AG09319 (cell line): ENCODE measurements around the gene C13orf46.

Experiments
- DNase-seq: peaks from one replicate; pipeline ENCODE4 v3.0.0-alpha.2; 2010; ENCODE audit warnings: low read depth; ENCODE audit errors: extremely low read depth
- TF ChIP-seq, protein P1 (sequence below): IDR thresholded peaks from 2 replicates; pipeline ENCODE4 v1.5.1; 2011; ENCODE audit warnings: low read depth, mild to moderate bottlenecking, inconsistent platforms, low read length, moderate library complexity

C13orf46 gene

DNA sequence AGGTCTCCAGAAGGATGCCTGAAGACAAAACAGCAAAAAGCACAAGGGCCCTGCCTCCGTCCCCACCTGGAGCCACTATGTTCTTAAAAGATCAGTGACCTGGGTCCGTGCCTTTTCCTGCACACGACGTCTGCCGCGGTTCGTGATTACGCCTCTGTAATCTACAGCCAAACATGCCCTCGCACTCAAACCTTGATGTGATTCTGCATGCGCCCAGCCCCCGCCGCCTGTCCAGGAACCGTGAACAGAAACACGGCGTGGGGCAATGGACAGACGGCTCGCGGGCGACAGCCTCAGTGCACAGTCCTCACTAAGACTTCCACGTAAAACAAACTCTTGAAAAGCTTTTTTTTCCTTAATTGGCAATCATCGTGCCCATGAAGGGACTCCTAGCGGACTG is 15.5 kb downstream of the C13orf46 start:
- TF ChIP-seq, protein P1, sequence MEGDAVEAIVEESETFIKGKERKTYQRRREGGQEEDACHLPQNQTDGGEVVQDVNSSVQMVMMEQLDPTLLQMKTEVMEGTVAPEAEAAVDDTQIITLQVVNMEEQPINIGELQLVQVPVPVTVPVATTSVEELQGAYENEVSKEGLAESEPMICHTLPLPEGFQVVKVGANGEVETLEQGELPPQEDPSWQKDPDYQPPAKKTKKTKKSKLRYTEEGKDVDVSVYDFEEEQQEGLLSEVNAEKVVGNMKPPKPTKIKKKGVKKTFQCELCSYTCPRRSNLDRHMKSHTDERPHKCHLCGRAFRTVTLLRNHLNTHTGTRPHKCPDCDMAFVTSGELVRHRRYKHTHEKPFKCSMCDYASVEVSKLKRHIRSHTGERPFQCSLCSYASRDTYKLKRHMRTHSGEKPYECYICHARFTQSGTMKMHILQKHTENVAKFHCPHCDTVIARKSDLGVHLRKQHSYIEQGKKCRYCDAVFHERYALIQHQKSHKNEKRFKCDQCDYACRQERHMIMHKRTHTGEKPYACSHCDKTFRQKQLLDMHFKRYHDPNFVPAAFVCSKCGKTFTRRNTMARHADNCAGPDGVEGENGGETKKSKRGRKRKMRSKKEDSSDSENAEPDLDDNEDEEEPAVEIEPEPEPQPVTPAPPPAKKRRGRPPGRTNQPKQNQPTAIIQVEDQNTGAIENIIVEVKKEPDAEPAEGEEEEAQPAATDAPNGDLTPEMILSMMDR: no peak
- DNase-seq: no peak

DNA sequence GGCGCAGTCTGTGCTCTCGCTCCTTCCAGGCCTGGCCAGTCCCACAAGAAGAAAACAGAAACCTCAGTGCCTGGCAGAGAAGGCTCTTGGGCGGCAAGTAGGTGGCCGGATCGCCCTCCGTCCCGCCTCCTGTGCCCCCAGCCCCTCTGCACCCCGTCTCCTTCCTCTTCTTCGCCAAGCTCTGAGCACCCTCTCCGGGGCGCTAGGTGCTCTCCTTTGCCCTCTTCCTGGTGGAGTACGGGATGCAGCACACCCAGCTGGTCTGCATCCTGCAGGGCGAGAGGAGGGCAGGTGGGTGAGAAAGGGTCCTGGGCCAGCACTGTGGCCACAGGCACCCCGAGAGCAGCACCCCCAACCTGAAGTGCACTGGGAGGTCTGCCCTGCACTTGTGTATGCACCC is 17.3 kb downstream of the C13orf46 start:
- TF ChIP-seq, protein P1: no peak
- no peak for DNase-seq

DNA sequence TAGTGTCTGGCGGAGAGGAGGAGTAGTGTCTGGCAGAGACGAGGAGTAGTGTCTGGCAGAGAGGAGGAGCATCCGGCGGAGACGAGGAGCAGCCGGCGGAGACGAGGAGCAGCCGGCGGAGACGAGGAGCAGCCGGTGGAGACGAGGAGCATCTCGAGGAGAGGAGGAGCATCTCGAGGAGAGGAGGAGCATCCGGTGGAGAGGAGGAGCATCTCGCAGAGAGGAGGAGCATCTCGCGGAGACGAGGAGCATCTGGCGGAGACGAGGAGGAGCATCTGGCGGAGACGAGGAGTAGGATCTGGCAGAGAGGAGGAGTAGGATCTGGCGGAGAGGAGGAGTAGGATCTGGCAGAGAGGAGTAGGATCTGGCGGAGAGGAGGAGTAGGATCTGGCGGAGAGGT is 18.2 kb downstream of the C13orf46 start:
- TF ChIP-seq, protein P1: no peak
- DNase-seq: no peak

DNA sequence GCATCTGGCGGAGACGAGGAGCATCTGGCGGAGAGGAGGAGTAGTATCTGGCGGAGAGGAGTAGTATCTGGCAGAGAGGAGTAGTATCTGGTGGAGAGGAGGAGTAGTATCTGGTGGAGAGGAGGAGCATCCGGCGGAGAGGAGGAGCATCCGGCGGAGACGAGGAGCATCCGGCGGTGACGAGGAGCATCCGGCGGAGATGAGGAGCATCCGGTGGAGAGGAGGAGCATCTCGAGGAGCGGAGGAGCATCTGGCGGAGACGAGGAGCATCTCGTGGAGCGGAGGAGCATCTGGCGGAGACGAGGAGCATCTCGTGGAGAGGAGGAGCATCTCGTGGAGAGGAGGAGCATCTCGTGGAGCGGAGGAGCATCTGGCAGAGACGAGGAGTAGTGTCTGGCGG is 18.6 kb downstream of the C13orf46 start:
- no peak for DNase-seq
- TF ChIP-seq, protein P1: no peak

DNA sequence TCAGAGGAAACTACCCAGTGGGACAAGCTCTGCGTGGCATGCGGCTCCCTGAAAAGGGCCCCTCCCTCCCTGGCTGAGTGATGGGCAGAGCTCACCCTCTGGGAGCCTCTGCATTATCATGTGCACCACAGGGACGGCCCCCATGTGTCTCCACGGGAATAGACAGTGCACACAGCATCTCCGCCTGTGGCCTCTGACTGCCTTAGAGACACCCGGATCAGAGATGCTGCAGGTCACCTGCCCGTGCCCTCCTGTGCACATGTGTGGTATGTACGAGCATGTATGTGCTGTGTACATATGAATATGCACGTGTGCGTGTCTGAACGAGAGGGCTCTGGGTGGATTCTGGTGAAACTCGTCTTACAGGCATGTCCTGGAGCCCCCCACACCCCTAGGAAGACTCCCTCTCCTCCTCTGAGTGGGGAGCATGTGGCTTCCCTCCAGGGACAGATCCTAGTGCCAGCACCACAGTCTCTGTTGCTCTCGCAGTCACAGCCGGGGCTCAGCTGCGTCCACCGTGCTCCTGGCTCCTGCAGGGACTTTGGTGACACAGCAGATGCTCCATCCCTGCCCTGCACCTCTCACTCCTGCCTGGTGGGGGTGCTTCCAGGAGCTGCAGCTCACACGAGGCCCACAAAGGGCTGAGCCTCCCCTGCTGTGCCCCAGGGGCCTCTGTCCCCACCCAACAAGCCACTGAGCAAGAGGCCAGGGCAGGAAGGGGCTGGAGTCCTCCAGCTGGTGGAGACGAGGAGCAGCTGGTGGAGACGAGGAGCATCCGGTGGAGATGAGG is 19.6 kb downstream of the C13orf46 start:
- TF ChIP-seq, protein P1: no peak
- no peak for DNase-seq

DNA sequence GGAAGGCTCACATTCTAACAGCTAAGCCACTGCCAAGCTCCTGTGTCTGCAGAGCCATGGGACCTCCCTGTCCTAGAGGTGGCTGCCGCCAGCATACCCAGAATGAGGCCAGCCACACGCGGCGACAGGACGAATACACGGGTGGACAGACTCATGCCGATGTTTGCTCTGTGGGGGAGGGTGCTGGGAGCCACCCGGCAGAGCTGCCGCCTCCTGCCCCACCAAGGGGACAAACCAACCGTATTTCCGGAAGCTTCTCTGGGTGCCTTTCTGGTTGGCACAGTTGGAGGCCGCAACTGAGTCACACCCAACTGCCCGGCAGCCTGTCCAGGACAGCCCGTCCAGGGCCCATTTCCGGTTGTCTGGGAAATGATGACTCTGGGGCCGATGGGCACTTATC is 20.3 kb downstream of the C13orf46 start:
- DNase-seq: no peak
- TF ChIP-seq, protein P1: no peak

DNA sequence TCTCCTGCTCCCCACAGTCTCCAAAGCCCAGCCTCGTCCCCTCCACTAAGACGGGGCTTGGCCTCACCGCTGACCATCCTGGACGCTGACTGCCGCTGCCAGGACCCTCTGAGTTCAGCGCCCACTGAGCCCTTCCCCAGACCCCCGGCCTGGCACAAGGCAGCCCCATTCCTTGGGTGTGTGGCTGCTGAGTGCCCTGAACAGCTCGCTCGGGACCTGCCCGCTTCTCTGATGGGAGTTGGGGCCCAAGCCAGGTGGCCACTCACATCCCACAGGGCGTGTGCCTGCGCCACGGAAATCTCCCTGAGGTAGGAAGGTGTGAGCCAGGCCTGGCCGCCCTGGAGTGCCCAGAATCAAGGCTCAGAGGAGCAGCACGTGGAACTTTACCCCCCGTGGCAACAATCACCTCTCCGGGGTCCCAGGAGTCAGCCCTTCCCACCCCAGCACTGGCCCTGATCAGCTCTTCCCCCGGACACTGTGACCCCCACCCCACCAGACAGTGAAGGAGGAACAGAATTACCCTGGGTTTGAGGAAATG is 20.8 kb downstream of the C13orf46 start:
- no peak for DNase-seq
- TF ChIP-seq, protein P1: no peak
